H1 (cell line): ENCODE measurements around the gene MOB3B.

Experiments used
- CEBPB ChIP-seq: IDR thresholded peaks from 2 replicates; pipeline ENCODE4 v1.6.1; 2012; ENCODE audit warnings: low read depth, low read length
- CHD2 ChIP-seq: IDR thresholded peaks from 2 replicates; pipeline ENCODE4 v1.6.1; 2012; ENCODE audit warnings: low read length, improper control_type of control experiment
- EP300 ChIP-seq, 2 experiments: IDR thresholded peaks; 1 replicate in 1 of 2; 2 replicates in 1 of 2; pipeline ENCODE4 v1.6.1; 2011 to 2012; ENCODE audit warnings: low read depth in 2 of 2, low read length in 2 of 2, mild to moderate bottlenecking in 2 of 2, borderline replicate concordance in 1 of 2, inconsistent platforms in 1 of 2, moderate library complexity in 1 of 2
- EZH2 ChIP-seq: fragments of 200-600 bp; sonication (generic); IDR thresholded peaks from 2 replicates; pipeline ENCODE4 v1.7.1; 2012; ENCODE audit warnings: low read depth, mild to moderate bottlenecking, moderate library complexity, low read length, inconsistent platforms; ENCODE audit not compliant: severe bottlenecking
- FOSL1 ChIP-seq: IDR thresholded peaks from 2 replicates; pipeline ENCODE4 v1.6.1; 2011; ENCODE audit warnings: mild to moderate bottlenecking, low read depth, low read length, moderate library complexity; ENCODE audit not compliant: insufficient read depth
- POLR2A ChIP-seq, 2 experiments: IDR thresholded peaks; 1 replicate in 1 of 2; 2 replicates in 1 of 2; pipeline ENCODE4 v1.6.1; 2011; ENCODE audit warnings: low read depth in 2 of 2, low read length in 2 of 2, mild to moderate bottlenecking in 2 of 2; ENCODE audit errors: control extremely low read depth in 1 of 2
- RXRA ChIP-seq: IDR thresholded peaks from 2 replicates; pipeline ENCODE4 v1.6.1; 2011; ENCODE audit warnings: low read depth, mild to moderate bottlenecking, low read length, moderate library complexity; ENCODE audit not compliant: insufficient read depth
- TAF7 ChIP-seq: optimal IDR thresholded peaks from 2 replicates; pipeline ENCODE3; 2011; ENCODE audit warnings: low read depth, mild to moderate bottlenecking, inconsistent platforms, low read length, moderate library complexity, borderline replicate concordance
- TF ChIP-seq, protein P1 (sequence below), 3 experiments: IDR thresholded peaks; 1 replicate in 2 of 3; 2 replicates in 1 of 3; pipeline versions ENCODE4 v1.5.1 to v1.6.1; 2011; ENCODE audit warnings: low read length in 3 of 3, mild to moderate bottlenecking in 3 of 3, inconsistent platforms in 2 of 3, low read depth in 1 of 3, moderate library complexity in 1 of 3; ENCODE audit not compliant: insufficient read depth in 1 of 3; ENCODE audit errors: control extremely low read depth in 1 of 3

DNA sequence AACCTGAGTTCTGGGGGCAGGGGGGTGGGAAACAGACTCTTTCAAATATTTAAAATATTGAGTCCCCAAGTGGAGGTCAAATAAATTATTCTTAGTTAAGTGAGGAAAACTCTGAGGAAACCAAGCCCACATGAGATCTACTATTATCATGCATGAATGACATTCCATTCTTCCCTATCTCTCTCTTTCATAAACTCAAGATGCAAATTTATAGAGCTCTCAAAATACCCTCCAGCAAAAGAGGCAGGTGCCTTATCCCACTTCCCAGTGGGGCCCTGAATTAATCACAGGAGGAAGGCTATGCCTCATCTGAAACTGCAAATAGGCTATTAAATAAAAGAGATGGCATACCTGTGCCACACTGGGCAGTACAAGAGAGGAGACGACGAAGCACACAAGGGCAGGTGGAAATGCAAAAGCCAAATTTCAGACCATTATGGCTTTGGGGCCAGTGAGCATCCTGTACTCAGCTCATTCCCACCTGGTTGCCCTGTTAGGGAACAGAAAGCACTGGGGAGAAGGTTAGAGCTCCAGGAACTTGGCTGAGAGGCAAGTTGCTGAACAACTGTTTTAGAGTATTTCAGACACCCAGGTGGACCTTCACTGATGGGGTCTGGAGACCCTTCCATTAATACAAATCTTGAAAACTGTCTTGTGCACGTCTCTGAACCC lies 130.5 kb downstream of the MOB3B start:
- TF ChIP-seq TAF7 (no peak), CEBPB (no peak), EZH2 (no peak), CHD2 (no peak), POLR2A (IDR thresholded peaks at IDR 0.05; ENCODE audit: control extremely low read depth in 1 of 2, low read depth in 2 of 2, low read length in 2 of 2) (no peak), RXRA (no peak), EP300 (IDR thresholded peaks at IDR 0.05; ENCODE audit: borderline replicate concordance in 1 of 2, low read depth in 2 of 2, low read length in 2 of 2) (no peak), FOSL1 (no peak)
- TF ChIP-seq, protein P1, sequence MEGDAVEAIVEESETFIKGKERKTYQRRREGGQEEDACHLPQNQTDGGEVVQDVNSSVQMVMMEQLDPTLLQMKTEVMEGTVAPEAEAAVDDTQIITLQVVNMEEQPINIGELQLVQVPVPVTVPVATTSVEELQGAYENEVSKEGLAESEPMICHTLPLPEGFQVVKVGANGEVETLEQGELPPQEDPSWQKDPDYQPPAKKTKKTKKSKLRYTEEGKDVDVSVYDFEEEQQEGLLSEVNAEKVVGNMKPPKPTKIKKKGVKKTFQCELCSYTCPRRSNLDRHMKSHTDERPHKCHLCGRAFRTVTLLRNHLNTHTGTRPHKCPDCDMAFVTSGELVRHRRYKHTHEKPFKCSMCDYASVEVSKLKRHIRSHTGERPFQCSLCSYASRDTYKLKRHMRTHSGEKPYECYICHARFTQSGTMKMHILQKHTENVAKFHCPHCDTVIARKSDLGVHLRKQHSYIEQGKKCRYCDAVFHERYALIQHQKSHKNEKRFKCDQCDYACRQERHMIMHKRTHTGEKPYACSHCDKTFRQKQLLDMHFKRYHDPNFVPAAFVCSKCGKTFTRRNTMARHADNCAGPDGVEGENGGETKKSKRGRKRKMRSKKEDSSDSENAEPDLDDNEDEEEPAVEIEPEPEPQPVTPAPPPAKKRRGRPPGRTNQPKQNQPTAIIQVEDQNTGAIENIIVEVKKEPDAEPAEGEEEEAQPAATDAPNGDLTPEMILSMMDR (IDR thresholded peaks at IDR 0.05; ENCODE audit: control extremely low read depth in 1 of 3, insufficient read depth in 1 of 3, low read depth in 1 of 3, low read length in 3 of 3), result no peak
